Breast epithelium (tissue), 4 donors: ENCODE measurements around the gene TBC1D14. TPM values are rescaled to one million over a fixed set of nuclear protein-coding genes. Genes with fewer than 3 reads are reported as not detected.

Source experiments
- DNase-seq, 2 donors: peaks; one replicate each; pipeline ENCODE4 v3.0.0-alpha.2; 2019; ENCODE audit warnings: low spot score in 2 of 2
- H3K27ac ChIP-seq, 2 donors: fragments of 200-600 bp; sonication (generic) in 1 of 2; one replicate each; pipeline ENCODE4 v1.5.1; 2016 to 2019; ENCODE audit warnings: mild to moderate bottlenecking in 1 of 2
- H3K27me3 ChIP-seq, 2 donors: fragments of 200-600 bp; sonication (generic) in 1 of 2; one replicate each; pipeline versions ENCODE4 v1.5.1 to v1.6.0; 2017 to 2019; ENCODE audit warnings: control low read depth in 1 of 2, mild to moderate bottlenecking in 1 of 2
- H3K36me3 ChIP-seq: fragments of 200-600 bp; one replicate; pipeline ENCODE4 v1.5.1; 2019
- H3K4me1 ChIP-seq, 2 donors: fragments of 200-600 bp; sonication (generic); one replicate each; pipeline ENCODE4 v1.5.1; 2016 to 2019; ENCODE audit warnings: control low read depth in 1 of 2
- H3K4me3 ChIP-seq, 3 donors: fragments of 200-600 bp; sonication (generic); 1 replicate in 2 of 3; 2 replicates in 1 of 3; pipeline ENCODE4 v1.5.1; 2016 to 2019; ENCODE audit warnings: mild to moderate bottlenecking in 3 of 3, moderate library complexity in 2 of 3
- H3K9me3 ChIP-seq, 2 donors: fragments of 200-600 bp; sonication (generic) in 1 of 2; one replicate each; pipeline ENCODE4 v1.5.1; 2016 to 2019; ENCODE audit warnings: control low read depth in 1 of 2
- CTCF ChIP-seq, 3 donors: fragments of 450-650 bp; IDR thresholded peaks; one replicate each; pipeline ENCODE4 v1.5.1; 2016 to 2017; ENCODE audit warnings: antibody characterized with exemption in 3 of 3, mild to moderate bottlenecking in 3 of 3, moderate library complexity in 3 of 3
- POLR2A ChIP-seq: fragments of 450-650 bp; IDR thresholded peaks from one replicate; pipeline ENCODE4 v1.6.1; 2016; ENCODE audit warnings: antibody characterized with exemption, mild to moderate bottlenecking, moderate library complexity
- POLR2AphosphoS5 ChIP-seq, 3 donors: sonication (generic); formaldehyde crosslinking; IDR thresholded peaks; one replicate each; pipeline ENCODE4 v1.6.1; 2017; ENCODE audit warnings: antibody characterized with exemption in 3 of 3
- intact Hi-C: fragments of 100-400 bp; cut with DNase I; formaldehyde crosslinking; loops from one replicate; pipeline ENCODE4 v1.15.1; 2023; ENCODE audit warnings: low total_unique reads
- total RNA-seq, 3 donors: library from RNA; depleted of rRNA; stranded (reverse); fragments of >200 nt; gene quantifications; one replicate each; pipeline ENCODE4 v1.1.0, GENCODE V29; 2016

TBC1D14 gene
- total RNA-seq, 3 donors from 2014 or later = 48.5 to 57.3 (median 48.7) TPM

GRCh38 chr4:7045553-7045952, 135.9 kb downstream of the TBC1D14 start:
- Histone ChIP-seq H3K4me1 (peaks cover 7 to 35% of the 10 kb centered on the region in 2 donors), H3K4me3 (peak overlapping the region in 2 of 3 donors; percentile 89 to 94), H3K36me3 (no peaks in the 10 kb centered on the region), H3K9me3 (no peaks in the 10 kb centered on the region), H3K27ac (peak overlapping the region; percentile 84 to 92), H3K27me3 (no peaks in the 10 kb centered on the region)
- no peak for DNase-seq
- intact Hi-C loops = no loop called here
- TF ChIP-seq POLR2A (no peak), POLR2AphosphoS5 (IDR thresholded peaks at IDR 0.05) (no peak), CTCF (IDR thresholded peaks at IDR 0.05) (no peak)

GRCh38 chr4:7045961-7046921, 136.6 kb downstream of the TBC1D14 start:
- no peaks in the 10 kb centered on the region for H3K9me3 ChIP-seq
- peak overlapping the region in 2 of 3 donors; percentile 89 to 94 for H3K4me3 ChIP-seq
- TF ChIP-seq POLR2AphosphoS5 (IDR thresholded peaks at IDR 0.05) = no peak
- no peak for TF ChIP-seq CTCF (IDR thresholded peaks at IDR 0.05)
- no peak for TF ChIP-seq POLR2A
- peaks cover 7 to 35% of the 10 kb centered on the region in 2 donors for H3K4me1 ChIP-seq
- intact Hi-C loops = no loop called here
- H3K27ac ChIP-seq = peak overlapping the region; percentile 84 to 92
- no peaks in the 10 kb centered on the region for H3K36me3 ChIP-seq
- H3K27me3 ChIP-seq = no peaks in the 10 kb centered on the region
- DNase-seq = no peak

- no peak for DNase-seq
- H3K4me3 ChIP-seq = peak overlapping the region in 1 of 3 donors; percentile 89
- intact Hi-C loops = no loop called here
- H3K27ac ChIP-seq = peak overlapping the region; percentile 31 to 92
- H3K27me3 ChIP-seq = no peaks in the 10 kb centered on the region
- TF ChIP-seq POLR2A (no peak), POLR2AphosphoS5 (IDR thresholded peaks at IDR 0.05) (no peak), CTCF (IDR thresholded peaks at IDR 0.05) (no peak)
- no peaks in the 10 kb centered on the region for H3K9me3 ChIP-seq
- H3K36me3 ChIP-seq = no peaks in the 10 kb centered on the region
- peaks cover 5 to 33% of the 10 kb centered on the region in 2 donors for H3K4me1 ChIP-seq
Observed at GRCh38 chr4:7046971-7047370, 137.3 kb downstream of the TBC1D14 start.

GRCh38 chr4:7048642-7049041, 139.0 kb downstream of the TBC1D14 start:
- Histone ChIP-seq H3K27ac (no peak overlapping the region), H3K4me1 (peaks cover 4 to 31% of the 10 kb centered on the region in 2 donors), H3K9me3 (no peaks in the 10 kb centered on the region), H3K27me3 (no peaks in the 10 kb centered on the region), H3K36me3 (no peaks in the 10 kb centered on the region), H3K4me3 (no peak overlapping the region)
- no peak for DNase-seq
- TF ChIP-seq POLR2AphosphoS5 (IDR thresholded peaks at IDR 0.05) (no peak), POLR2A (no peak), CTCF (IDR thresholded peaks at IDR 0.05) (no peak)
- intact Hi-C loops = no loop called here

- no peak overlapping the region for H3K4me3 ChIP-seq
- no peak for DNase-seq
- H3K4me1 ChIP-seq = peaks cover 4 to 31% of the 10 kb centered on the region in 2 donors
- intact Hi-C loops = no loop called here
- H3K27me3 ChIP-seq = no peaks in the 10 kb centered on the region
- no peaks in the 10 kb centered on the region for H3K9me3 ChIP-seq
- no peaks in the 10 kb centered on the region for H3K36me3 ChIP-seq
- H3K27ac ChIP-seq = no peak overlapping the region
- TF ChIP-seq CTCF (IDR thresholded peaks at IDR 0.05) = no peak
- TF ChIP-seq POLR2AphosphoS5 (IDR thresholded peaks at IDR 0.05) = no peak
- no peak for TF ChIP-seq POLR2A
Observed at GRCh38 chr4:7049295-7049694, 139.7 kb downstream of the TBC1D14 start.
